Stimulated activated naive CD4-positive, alpha-beta T cell (primary cell): ENCODE results near the gene LYPD4.

ENCODE experiments used
- DNase-seq, 6 experiments: peaks; one replicate each; lab custom pipeline; 2025; lab: John Stamatoyannopoulos, UW

LYPD4 gene

DNA sequence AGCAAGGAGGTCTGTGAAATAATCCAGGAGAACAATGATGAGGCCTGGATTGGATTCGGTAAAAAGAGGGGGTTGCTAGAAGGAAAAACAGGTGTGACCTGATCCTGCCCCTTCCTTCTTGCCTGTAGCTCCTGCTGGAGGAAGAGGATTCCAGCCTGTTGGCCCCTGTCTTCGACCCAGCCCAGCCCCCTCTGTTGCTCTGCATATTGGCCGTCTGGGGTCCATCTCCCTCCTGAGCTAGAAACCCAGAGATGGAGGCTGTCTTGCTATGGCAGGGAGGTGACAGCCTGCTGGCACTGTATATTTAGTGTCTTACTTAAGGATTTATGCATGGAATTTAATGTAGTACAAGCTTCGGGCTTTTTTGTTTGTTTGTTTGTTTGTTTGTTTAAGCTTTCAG is 7.0 kb upstream of the LYPD4 start:
- DNase-seq: no peak

DNA sequence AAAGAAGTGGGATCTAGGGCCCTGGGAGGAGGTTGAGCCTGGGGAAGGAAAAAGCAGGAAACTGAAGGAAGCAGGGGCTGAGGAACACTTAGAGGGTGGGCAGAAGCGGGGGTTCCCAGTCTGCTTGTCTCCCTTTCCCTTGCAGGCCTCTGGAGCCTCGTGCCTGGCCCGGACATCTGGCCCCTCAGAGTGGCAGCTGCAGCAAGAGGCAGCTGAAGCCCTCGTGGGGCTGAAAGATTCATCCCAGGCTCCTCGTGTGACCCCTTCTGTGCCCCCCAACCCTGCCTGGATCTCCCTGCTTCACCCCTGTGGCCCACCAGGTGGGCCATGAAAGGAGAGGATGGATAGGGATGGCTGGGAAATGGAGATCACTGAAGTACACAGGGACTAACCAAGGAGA is 5.9 kb upstream of the LYPD4 start:
- no peak for DNase-seq

DNA sequence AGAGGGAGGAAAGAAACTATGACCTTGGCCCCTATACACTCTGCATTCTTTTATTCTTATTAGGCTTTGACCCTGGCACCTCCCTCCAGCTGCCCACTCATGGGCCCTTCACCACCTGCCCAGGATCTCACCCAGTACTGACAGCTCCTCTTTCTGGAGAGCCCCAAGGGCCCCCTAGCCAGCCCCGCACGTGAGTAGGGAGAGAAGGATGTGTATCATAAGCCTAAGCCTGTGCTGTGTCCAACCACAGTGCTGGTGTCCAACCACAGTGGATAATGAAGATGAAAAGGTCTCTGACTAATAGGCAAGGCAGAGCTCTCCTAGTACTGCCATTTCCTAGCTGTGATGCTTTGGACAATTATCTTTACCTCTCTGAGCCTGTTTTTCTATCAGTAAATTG is 4.6 kb upstream of the LYPD4 start:
- no peak for DNase-seq

DNA sequence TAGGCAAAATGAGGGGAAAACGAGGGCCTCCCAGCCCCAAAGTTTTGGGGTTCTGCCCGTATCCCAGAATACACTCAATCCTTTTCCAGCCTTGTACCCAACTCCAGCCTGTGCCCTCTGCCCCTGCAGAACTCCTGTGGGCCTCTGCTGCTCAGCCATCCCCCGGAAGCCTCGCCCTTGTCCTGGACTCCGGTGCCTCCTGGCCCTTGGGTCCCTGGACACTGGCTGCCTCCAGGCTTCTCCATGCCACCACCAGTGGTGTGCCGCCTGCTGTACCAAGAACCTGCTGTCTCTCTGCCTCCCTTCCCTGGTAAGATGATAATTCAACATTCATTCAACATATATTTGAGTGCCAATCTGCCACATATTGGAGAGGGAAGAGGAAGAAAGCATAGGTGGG is 4.2 kb upstream of the LYPD4 start:
- no peak for DNase-seq

DNA sequence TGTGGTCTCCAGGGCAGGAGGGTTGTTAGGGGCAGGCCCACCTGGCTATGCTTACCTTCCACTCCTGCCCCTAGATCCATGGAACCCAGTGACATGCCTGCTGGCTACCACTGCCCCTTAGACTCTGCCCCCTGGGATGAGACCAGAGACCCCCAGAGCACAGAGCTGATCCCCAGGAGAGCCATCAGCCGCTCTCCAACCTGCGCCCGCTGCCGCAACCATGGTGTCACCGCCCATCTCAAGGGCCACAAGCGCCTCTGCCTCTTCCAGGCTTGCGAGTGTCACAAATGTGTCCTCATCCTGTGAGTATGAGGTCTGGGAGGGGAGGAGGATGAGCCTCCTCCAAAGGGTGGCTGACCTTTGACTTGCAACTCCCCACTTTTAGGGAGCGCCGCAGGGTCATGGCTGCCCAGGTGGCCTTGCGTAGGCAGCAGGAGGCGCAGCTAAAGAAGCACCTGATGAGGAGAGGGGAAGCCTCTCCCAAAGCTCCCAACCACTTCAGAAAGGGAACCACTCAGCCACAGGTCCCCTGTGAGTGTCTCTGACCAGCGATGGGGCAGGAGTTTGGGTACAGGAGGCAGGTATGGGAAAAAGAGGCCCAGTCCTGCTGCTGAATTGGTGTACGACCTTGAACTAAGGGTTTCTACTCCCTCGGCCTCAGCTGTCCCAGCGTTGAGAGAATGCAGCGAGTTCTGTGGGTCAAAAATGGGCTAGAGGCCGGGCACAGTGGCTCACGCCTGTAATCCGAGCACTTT is 3.0 kb upstream of the LYPD4 start:
- DNase-seq: no peak

DNA sequence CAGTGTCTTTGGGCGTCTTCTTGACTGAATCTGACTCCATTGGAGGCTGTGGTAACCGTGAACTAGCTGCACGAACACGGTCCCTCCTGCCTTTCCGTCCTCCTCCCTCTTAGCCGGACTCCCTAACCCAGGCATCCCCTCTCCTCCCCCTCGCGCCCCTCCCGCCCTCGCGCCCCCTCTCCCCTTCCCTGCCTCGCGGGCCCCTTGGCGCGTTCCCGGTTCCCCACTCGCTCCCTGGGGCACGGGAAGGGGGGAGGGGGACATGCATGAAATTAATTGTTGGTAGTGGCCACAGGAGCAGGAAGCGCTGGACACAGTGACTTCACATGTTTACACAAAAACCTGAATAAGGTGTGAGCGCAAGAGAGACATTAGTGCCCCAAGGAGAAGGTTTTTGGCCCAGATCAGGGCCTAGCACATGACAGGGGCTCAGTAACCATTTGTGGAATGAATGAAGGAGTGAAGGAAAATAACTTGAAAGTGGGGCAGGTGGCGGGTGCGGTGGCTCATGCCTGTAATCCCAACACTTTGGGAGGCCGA is 638 bp upstream of the LYPD4 start:
- DNase-seq: no peak

DNA sequence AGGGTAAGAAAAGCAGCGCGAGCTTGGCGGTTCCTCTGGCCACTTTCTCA is 343 bp upstream of the LYPD4 start, which contains the start of gene DMRTC2:
Gene DMRTC2, plus strand, starts transcription at position 42 of the 50 bp plus-strand sequence. CDS start 2,387 bp downstream, outside the sequence.
- DNase-seq: no peak

DNA sequence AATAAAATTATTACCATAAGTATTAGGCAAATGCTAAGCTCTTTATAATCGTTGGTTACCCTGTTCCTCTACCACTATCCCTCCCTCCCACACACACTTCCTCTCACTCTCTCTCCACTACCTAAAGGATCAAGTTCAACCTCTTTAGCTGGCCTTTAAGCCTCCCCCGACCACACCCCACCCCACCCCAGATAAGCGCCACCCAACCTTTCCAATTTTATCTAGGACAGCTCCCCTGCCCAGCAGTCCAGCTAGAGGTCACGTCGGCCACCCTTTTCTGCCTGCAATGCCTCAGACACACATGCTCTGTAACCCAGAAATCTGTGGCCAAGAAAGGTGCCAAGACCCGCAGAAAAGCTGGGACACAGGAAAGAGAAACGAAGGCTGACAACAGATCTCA is 1.1 kb downstream of the LYPD4 start:
- no peak for DNase-seq

DNA sequence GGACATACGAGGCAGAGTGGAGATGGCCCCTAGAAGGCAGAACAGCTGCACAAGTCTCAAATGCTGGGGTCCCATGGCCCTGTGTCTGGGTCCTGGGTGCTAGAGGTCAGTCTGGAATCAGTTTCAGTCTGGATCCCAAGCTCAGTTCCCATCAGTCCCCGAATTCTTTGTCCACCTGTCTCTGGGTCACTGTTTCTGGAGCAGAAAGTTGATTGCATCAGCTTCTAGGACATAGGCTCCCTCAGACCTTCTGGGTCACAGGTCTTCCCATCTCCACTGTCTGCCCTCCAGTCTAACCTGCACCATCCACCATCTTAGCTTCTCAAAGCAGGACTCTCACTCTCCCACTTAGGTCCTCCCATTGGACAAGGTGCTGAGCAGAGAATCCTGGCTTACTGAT is 5.3 kb downstream of the LYPD4 start:
- no peak for DNase-seq

DNA sequence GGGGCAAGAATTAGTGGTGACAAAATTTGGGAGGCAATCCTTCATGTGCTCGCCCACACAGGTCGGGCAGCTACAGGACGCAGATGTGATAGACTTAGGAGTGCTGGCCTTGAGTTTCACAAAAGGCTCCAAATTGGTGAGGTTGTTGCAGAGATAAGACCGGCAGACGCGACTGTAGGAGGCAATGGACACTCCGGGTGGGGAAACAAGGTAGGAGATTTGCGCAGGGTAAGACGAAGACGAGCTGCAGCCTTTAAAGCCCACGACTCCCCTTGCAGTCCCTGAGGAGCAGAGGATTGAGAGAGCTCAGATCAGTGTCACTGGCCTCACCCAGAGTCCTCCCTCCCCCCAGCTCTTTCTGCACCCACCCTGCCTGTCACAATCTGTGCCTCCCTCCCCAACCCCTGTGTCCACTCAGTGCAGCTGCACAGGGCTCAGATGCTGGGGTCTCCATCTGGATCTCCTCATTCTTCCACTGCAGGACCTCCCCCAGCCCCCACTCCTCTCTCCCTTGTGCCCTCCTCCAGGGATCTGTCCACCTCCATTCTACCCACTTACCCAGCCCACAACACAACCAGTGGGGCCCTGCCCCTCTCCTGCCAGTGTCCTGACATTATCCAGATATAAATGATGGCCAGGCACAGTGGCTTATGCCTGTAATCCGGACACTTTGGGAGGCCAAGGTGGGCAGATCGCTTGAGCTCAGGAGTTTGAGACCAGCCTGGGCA is 6.3 kb downstream of the LYPD4 start:
- no peak for DNase-seq

DNA sequence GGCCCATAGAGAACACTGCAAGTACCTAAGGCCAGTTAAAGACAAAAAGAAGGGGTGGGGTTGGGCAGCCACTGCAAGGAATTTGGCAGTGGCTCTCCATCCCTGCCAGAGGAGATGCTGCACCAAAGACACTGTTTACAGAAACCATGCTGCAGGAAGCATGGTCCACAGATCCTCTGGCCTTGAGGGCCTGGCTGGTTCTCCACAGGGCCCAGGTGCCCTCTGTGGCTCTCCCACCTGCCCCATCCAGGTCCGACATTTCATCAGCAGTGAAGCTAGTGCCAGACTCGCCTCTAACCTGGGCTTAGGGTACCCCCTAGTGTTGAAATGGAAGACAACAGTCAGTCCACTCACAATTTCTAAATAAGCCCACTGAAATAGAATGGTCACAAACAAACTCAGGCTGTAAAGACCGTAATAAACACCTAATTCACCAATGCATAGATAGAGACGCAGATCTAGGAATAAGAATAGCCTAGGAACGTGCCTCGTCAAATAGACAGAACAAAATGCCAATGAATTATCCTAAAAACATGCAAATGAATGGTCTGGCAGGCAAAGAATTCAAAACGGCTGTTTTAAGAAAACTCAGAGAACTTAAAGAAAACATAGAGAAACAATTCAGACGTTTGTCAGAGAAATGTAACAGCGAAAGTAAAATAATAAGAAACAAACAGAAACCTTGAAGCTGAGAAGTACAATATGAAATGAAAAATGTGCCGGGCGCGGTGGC is 23.3 kb downstream of the LYPD4 start:
- DNase-seq: peak; percentile 20 to 65 (median 38)

DNA sequence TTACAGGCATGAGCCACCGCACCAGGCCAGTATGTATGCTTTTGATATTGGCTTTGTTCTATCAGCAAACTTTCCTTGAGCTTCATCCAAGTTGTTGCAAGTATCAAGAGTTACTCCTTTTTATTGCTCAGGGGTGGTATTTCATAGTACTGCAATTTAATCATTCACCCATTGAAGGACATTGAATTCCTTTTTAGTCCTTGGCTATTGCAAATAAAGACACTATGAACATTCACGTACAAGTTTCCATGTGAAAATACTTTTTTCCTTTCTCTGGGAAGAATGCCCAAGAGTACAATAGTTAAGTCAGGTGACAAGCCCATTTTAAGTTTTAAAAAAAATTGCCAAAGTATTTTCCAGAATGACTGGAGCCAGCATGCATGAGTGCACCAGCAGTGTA is 27.7 kb downstream of the LYPD4 start:
- DNase-seq: no peak

DNA sequence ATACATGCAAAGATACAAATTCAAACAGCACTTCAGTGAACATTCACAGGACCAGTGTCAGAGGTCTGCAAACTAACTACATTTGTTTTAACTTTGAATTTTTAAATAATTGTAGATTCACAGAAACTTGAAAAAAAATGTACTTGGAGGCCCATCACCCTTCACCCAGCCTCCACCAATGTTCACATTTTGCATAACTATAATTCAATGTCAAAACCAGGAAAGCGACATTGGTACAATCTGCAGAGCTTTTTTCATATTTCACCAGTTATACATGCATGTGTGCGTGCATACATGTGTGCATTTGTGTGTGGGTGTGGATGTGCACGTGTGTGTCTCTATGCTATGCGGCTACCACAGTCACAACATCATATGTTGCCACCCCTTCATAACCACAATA is 29.2 kb downstream of the LYPD4 start:
- DNase-seq: no peak

DNA sequence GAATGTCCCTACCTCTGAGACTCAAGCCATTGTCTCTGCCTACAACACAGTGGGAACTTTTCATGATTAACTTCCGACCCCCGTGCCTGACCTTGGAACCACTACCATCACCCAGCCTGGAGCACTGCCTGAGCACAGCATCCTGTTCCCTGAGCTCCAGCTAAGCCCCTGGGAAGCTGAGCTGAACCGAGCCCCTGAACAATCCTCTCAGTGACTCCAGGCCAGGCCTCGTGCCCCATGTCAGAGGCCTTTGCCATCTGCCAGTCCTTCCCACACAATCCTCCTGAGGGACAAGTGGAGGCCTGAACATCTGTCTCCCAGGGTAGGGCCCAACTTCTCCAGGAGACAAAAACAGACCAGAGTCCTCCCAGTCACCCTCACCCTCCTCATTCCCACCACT is 30.6 kb downstream of the LYPD4 start:
- DNase-seq: no peak

DNA sequence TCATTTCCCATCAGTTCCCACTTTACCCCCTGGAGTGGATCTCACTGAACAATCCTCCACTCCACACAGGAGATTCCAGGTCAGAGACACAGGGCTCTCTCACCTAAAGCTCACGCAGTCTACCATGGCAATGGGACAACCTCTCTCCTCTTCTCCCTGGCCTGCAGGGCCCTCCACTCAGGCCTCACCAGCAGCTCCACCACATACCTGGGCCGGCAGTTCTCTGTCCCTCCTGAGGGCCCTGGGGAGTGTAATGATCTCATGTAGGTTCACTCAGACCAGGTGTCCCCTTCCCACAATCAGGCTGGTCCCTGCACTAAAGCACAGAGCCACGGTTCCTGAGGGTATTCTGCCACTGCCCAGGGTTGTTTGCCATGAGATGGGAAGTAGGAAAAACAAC is 32.5 kb downstream of the LYPD4 start:
- DNase-seq: no peak

DNA sequence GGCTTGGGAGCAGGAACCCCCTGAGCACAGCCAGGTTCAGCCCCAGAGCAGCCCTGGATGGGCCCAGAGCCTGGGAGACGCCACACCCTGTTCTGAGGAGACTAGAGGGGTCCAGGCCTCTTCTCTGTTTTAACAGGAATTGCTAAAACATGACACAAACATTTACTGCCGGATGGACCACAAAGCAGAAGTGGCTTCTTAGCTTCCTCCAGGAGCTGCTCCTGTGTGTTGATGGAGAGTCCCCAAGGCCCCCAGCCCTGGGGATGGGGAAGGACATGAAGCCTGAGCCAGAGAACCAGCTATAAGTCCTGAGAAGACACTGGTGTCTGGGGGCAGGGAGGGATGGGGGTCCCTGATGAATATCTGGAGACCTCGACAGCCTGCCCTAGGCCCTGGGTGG is 33.4 kb downstream of the LYPD4 start:
- no peak for DNase-seq

DNA sequence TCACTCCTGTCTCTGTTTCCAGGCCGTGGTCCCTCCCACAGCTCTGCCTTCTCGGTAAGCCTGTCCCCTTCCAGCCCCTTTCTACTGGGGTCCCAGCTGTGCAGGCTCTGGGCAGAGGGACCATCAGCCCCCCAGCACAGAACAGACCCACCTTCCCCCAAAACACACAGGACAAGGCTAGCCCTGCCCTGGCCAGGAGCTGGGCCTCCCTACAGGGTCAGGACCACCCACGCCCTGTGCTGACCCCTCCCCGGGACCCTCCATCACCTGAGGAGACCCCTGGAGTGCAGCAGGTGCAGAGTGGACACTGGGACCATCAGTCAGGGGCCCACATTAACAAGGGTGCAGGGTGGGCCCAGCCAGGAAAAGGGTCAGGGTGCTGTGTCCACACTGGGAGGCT is 34.2 kb downstream of the LYPD4 start:
- no peak for DNase-seq

DNA sequence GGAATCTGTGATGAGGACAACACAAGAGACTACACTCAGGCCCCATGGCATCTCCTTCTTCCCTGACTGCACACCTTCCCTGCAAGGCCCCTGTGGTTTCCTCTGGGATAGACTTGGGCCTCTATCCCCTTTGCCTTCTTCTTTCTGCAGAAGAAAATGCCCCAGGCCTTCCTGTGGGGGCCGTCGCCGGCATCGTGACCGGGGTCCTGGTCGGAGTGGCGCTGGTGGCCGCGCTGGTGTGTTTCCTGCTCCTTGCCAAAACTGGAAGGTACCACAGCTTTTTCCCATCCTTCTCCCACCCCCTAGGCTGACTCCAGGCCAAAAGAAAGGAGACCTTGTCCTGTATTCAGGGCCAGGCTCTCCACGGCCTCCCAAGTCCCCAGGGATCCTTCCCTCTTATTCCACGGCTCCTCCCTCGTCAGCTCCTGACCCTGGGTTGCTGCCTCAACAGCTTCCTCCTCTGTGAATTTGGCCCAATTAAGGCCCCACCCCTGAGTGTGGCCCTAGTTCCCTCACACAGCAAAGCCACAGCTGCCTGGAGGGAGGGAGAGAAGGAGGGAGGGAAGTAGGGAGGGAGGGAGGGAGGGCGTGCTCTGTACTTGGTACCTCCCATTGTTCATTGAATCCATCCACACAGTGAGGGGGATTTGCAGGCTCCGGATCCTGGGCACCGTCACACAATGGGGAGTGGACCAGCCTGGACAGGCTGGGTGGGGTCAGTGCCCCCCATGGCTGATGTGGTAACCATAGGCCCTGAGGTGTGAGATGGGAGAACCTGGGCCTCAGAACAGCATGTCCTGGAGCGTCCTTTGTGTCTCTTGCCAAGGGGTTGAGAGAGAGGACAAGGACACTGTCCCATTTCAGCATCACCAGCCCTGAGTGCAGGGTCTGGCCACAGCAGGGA is 35.6 kb downstream of the LYPD4 start:
- no peak for DNase-seq

DNA sequence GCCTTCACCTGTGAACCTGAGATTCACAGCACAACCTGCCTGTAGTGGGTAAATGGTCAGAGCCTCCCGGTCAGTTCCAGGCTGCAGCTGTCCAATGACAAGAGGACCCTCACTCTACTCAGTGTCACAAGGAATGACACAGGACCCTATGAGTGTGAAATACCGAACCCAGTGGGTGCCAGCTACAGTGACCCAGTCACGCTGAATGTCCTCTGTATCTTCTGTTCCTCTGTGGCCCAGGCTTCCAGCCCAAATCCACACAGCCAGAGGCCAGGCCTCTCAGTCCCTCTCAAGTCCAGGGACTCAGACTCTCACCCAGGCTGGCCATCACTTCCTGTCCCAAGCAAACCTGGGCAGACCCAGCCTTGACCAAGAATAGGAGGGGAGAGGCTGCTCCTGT is 37.3 kb downstream of the LYPD4 start:
- no peak for DNase-seq

DNA sequence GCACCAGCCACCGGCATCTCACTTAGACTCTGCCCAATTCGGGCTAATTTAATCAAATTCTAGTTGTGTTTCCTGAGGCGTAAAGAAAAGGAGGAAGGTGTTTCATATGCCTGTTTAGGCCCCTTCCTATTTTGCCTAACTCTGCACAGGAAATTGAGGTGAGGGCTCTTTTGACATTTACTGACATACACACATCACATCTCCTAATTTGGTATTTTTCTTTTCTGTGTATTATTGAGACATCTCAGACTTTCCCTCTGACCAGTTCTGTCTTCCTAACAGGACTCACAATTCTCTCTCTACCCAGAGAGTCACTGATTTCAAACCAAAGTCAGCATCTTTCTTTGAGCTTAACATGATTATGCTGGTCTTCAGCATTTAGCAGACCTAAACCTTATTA is 40.1 kb downstream of the LYPD4 start:
- DNase-seq: peak in 1 of 6 experiments; percentile 12

DNA sequence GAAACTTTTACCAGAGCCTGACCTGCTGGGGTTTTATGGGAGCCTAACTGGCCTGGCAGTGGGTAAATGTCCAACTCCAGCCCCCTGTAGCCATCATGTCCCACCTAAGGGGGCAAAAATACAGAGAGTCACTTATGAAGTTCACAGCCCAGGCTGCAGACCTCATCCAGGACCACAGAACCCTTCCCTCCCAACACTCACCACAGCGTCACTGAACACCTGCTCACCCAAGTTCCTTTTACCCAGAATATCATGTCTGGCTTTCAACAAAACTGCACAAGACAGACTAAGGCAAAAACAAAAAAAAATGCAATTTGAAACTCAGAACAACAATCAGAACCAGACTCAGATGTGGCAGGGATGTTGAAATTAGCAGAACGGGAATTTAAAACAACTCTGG is 41.7 kb downstream of the LYPD4 start:
- no peak for DNase-seq

DNA sequence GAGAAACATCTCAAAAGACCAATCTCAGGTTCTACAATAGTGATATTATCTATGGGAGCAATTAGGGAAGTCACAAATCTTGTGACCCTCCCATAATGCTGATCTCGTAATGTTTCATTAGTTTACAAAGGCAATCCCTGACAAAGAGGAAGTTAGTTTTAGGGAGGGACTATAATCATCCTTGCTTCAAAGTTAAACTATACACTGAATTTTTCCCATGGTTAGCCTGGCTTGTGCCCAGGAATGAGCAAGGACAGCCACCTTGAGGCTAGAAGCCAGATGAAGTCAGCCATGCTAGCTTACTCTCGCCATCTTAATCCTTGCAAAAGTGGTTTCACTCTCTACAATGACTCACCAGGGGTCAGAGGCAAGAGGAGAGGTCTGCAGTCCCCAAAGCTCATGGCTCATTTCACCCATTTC is 42.7 kb downstream of the LYPD4 start:
- no peak for DNase-seq
